ENCODE data around the gene MED22. TPM values are rescaled to one million over a fixed set of nuclear protein-coding genes. Genes with fewer than 3 reads are reported as not detected.

Gene MED22
- total RNA-seq, 1 donor from 2014 or later = 45.7 TPM

- intact Hi-C loops (cut with micrococcal nuclease) = no loop called here
- Mint-ChIP-seq H3K4me3 (no peak overlapping the region), H3K27me3 (no peaks in the 10 kb centered on the region), H3K4me1 (peaks cover 53% of the 10 kb centered on the region), H3K9me3 (no peaks in the 10 kb centered on the region), H3K36me3 (ENCODE audit: low read depth) (peaks cover 61% of the 10 kb centered on the region), H3K27ac (no peak overlapping the region)
- TF ChIP-seq, protein P1, sequence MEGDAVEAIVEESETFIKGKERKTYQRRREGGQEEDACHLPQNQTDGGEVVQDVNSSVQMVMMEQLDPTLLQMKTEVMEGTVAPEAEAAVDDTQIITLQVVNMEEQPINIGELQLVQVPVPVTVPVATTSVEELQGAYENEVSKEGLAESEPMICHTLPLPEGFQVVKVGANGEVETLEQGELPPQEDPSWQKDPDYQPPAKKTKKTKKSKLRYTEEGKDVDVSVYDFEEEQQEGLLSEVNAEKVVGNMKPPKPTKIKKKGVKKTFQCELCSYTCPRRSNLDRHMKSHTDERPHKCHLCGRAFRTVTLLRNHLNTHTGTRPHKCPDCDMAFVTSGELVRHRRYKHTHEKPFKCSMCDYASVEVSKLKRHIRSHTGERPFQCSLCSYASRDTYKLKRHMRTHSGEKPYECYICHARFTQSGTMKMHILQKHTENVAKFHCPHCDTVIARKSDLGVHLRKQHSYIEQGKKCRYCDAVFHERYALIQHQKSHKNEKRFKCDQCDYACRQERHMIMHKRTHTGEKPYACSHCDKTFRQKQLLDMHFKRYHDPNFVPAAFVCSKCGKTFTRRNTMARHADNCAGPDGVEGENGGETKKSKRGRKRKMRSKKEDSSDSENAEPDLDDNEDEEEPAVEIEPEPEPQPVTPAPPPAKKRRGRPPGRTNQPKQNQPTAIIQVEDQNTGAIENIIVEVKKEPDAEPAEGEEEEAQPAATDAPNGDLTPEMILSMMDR (IDR thresholded peaks at IDR 0.05) = no peak
- ATAC-seq (ENCODE audit: low read depth) (peak; percentile 8), DNase-seq (no peak)
- ChIA-PET CTCF (interaction anchor here (0.9 to 1.1 kb wide), 2 partner anchors 22 to 166 kb away, joined by 3 read pairs; no protein-coding TSS in a partner anchor), POLR2A (interaction anchor here (0.6 to 1.5 kb wide), 4 partner anchors 11 to 128 kb away, joined by 3 to 8 read pairs (median 4); no protein-coding TSS in a partner anchor)
Measured at GRCh38 chr9:133351908-133352634, 4.1 kb upstream of the MED22 start.

DNA sequence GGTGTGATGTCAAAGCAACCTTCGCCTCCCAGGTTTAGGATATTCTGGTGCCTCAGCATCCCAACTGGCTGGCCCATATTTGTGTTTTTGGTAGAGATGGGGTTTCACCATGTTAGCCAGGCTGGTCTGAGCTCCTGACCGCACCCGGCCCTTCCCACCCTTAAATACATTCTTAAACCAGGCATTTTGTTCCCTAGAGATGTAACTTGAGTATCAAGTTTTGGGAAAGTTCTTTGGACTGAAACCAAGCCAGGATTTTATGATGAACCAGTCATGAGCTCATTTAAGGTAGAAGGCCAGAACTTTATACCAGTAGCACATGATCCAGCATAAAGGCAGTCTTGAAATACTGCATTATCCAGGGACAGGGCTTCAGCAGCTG is 3.6 kb upstream of the MED22 start:
- Mint-ChIP-seq H3K27ac (no peak overlapping the region), H3K4me1 (peaks cover 55% of the 10 kb centered on the region), H3K36me3 (ENCODE audit: low read depth) (peaks cover 64% of the 10 kb centered on the region), H3K9me3 (no peaks in the 10 kb centered on the region), H3K4me3 (no peak overlapping the region), H3K27me3 (no peaks in the 10 kb centered on the region)
- ChIA-PET POLR2A (interaction anchor here (1.3 to 1.5 kb wide), 3 partner anchors 10 to 128 kb away, joined by 3 to 5 read pairs (median 3); no protein-coding TSS in a partner anchor), CTCF (interaction anchor here (1.1 kb wide), 1 partner anchor 22 kb away, joined by 3 read pairs; no protein-coding TSS in a partner anchor)
- TF ChIP-seq, protein P1 (IDR thresholded peaks at IDR 0.05) = no peak
- DNase-seq (no peak), ATAC-seq (ENCODE audit: low read depth) (no peak)
- intact Hi-C loops (cut with micrococcal nuclease) = no loop called here

GRCh38 chr9:133349965-133350616 is 2.2 kb upstream of the MED22 start:
- Mint-ChIP-seq H3K4me3 (peak overlapping the region; percentile 99), H3K9me3 (no peaks in the 10 kb centered on the region), H3K4me1 (peaks cover 55% of the 10 kb centered on the region), H3K36me3 (ENCODE audit: low read depth) (peaks cover 74% of the 10 kb centered on the region), H3K27ac (peak overlapping the region; percentile 96), H3K27me3 (no peaks in the 10 kb centered on the region)
- ATAC-seq (ENCODE audit: low read depth) (no peak), DNase-seq (no peak)
- ChIA-PET POLR2A (interaction anchor here (0.7 kb wide), 1 partner anchor 129 kb away, joined by 3 read pairs; the partner anchor contains the start of gene SLC2A6), CTCF (interaction anchor here (1.4 kb wide), 1 partner anchor 9 kb away, joined by 5 read pairs; no protein-coding TSS in a partner anchor)
- intact Hi-C loops (cut with micrococcal nuclease) = loop anchor here (2.0 kb wide), 1 partner anchor 129 kb away; the partner anchor contains the start of gene SLC2A6
- TF ChIP-seq, protein P1 (IDR thresholded peaks at IDR 0.05) = no peak

DNA sequence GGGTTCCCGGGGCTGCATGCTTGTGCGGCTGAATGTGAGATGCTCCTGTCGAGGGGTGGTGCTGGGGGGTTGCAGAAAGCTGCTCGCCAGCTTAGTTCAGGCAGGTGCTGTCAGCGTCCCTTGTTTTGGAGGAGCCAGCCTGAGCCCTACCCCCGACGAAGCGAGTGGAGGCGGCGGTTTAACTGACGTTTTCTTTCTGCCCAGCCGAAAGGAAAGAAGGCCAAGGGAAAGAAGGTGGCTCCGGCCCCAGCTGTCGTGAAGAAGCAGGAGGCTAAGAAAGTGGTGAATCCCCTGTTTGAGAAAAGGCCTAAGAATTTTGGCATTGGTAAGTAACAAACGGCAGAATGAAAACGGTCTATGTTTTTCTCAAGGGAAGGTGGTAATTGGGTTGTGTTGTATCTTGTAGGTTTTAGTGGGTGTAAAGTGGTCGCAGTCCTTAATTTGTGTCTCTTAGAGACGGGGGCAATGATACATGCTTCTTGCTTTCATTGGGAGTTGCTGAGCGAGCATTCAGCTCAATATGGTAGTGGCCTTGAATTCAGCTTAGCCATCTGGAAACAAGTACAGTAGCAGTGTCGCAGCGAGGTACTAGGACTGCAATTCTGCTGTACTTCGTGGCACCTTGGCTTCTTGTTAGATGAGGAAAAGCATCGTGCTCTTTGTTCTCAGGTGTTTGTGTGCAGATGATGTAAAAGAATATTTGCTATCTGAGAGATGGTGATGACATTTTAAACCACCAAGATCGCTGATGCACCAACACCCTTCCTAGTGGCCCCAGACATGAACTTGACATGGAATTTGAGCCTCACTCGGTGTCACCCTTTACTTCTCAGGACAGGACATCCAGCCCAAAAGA is 1.0 kb upstream of the MED22 start:
- ChIA-PET CTCF (interaction anchor here (1.0 kb wide), 1 partner anchor 30 kb away, joined by 3 read pairs; no protein-coding TSS in a partner anchor), POLR2A (interaction anchor here (0.8 to 3.9 kb wide), 12 partner anchors 7 to 319 kb away, joined by 3 to 52 read pairs (median 7); partner anchors contain the start of genes GTF3C5, STKLD1, SURF1 and SURF2)
- ATAC-seq (ENCODE audit: low read depth) (no peak), DNase-seq (no peak)
- no peaks in the 10 kb centered on the region for H3K27me3 Mint-ChIP-seq
- peaks cover 48% of the 10 kb centered on the region for H3K4me1 Mint-ChIP-seq
- intact Hi-C loops (cut with micrococcal nuclease) = loop anchor here (1.0 to 2.0 kb wide), 5 partner anchors 7 to 137 kb away; partner anchors contain the start of genes SLC2A6, STKLD1, SURF1 and SURF2
- H3K9me3 Mint-ChIP-seq = no peaks in the 10 kb centered on the region
- peak overlapping the region; percentile 96 for H3K27ac Mint-ChIP-seq
- H3K36me3 Mint-ChIP-seq (ENCODE audit: low read depth) = peaks cover 86% of the 10 kb centered on the region
- TF ChIP-seq, protein P1 (IDR thresholded peaks at IDR 0.05) = no peak
- peak overlapping the region; percentile 99 for H3K4me3 Mint-ChIP-seq
